ENCODE measurements around the gene NELFB.

- TF ChIP-seq CTCF (optimal IDR thresholded peaks at IDR 0.05 in 1 of 3, IDR thresholded peaks at IDR 0.05 in 1 of 3, conservative IDR thresholded peaks at IDR 0.05 in 1 of 3; ENCODE audit: extremely low read depth in 1 of 3, insufficient read depth in 2 of 3, low read length in 3 of 3) (no peak), EZH2 (IDR thresholded peaks at IDR 0.05; ENCODE audit: low read length) (no peak)
Measured at GRCh38 chr9:137228968-137229896, 25.9 kb upstream of the NELFB start.
